Chondrocyte (in vitro differentiated cells): ENCODE measurements around the gene POMC. TPM values are rescaled to one million over a fixed set of nuclear protein-coding genes. Genes with fewer than 3 reads are reported as not detected.

Experiments
- DNase-seq: peaks from one replicate; pipeline ENCODE4 v3.0.0; 2021; ENCODE audit warnings: mixed read lengths, low spot score
- H3K27ac Mint-ChIP-seq: one replicate; pipeline ENCODE4 v1.8.0; 2021; ENCODE audit warnings: mild to moderate bottlenecking, moderate library complexity, mixed read lengths; ENCODE audit not compliant: unreplicated experiment
- H3K27me3 Mint-ChIP-seq: 2 replicates; pipeline ENCODE4 v1.8.0; 2021; ENCODE audit warnings: low read depth, mixed read lengths
- H3K36me3 Mint-ChIP-seq: 2 replicates; pipeline ENCODE4 v1.8.0; 2021; ENCODE audit warnings: low read depth, mixed read lengths
- H3K4me1 Mint-ChIP-seq: 2 replicates; pipeline ENCODE4 v1.8.0; 2021; ENCODE audit warnings: low read depth, mild to moderate bottlenecking, mixed read lengths
- H3K4me3 Mint-ChIP-seq: one replicate; pipeline ENCODE4 v1.8.0; 2021; ENCODE audit warnings: mild to moderate bottlenecking, moderate library complexity, mixed read lengths; ENCODE audit not compliant: unreplicated experiment
- H3K9me3 Mint-ChIP-seq: 2 replicates; pipeline ENCODE4 v1.8.0; 2021; ENCODE audit warnings: low read depth, mixed read lengths
- CTCF ChIP-seq: fragments of 200-600 bp; sonication (generic); IDR thresholded peaks from 2 replicates; pipeline ENCODE4 v1.5.0; 2021; ENCODE audit warnings: antibody characterized with exemption, mild to moderate bottlenecking, moderate library complexity
- total RNA-seq: library from RNA; stranded (reverse); gene quantifications from 3 replicates; pipeline ENCODE4 v1.2.1, GENCODE V29; 2021

Gene POMC
- total RNA-seq, 1 donor from 2014 or later = not detected

- TF ChIP-seq CTCF = no peak
- Mint-ChIP-seq H3K4me3 (no peak overlapping the region), H3K27ac (no peak overlapping the region), H3K27me3 (no peaks in the 10 kb centered on the region), H3K4me1 (peaks cover 7% of the 10 kb centered on the region), H3K36me3 (peaks cover 2% of the 10 kb centered on the region), H3K9me3 (no peaks in the 10 kb centered on the region)
- DNase-seq = peak; percentile 46
These were observed 51.4 kb downstream of the POMC start for GRCh38 chr2:25116956-25117355.

GRCh38 chr2:25115902-25116301 is 52.5 kb downstream of the POMC start:
- no peak for TF ChIP-seq CTCF
- Mint-ChIP-seq H3K4me1 (peaks cover 7% of the 10 kb centered on the region), H3K27me3 (no peaks in the 10 kb centered on the region), H3K4me3 (no peak overlapping the region), H3K9me3 (no peaks in the 10 kb centered on the region), H3K27ac (no peak overlapping the region), H3K36me3 (peaks cover 4% of the 10 kb centered on the region)
- DNase-seq = no peak

- H3K4me3 Mint-ChIP-seq = no peak overlapping the region
- no peak overlapping the region for H3K27ac Mint-ChIP-seq
- TF ChIP-seq CTCF = no peak
- H3K4me1 Mint-ChIP-seq = peaks cover 7% of the 10 kb centered on the region
- peaks cover 4% of the 10 kb centered on the region for H3K36me3 Mint-ChIP-seq
- no peaks in the 10 kb centered on the region for H3K9me3 Mint-ChIP-seq
- H3K27me3 Mint-ChIP-seq = no peaks in the 10 kb centered on the region
- no peak for DNase-seq
These were observed 53.0 kb downstream of the POMC start for GRCh38 chr2:25115249-25115883.

GRCh38 chr2:25112113-25112512 is 56.3 kb downstream of the POMC start:
- H3K27ac Mint-ChIP-seq = no peak overlapping the region
- DNase-seq = peak; percentile 53
- TF ChIP-seq CTCF = no peak
- no peaks in the 10 kb centered on the region for H3K27me3 Mint-ChIP-seq
- H3K9me3 Mint-ChIP-seq = no peaks in the 10 kb centered on the region
- no peak overlapping the region for H3K4me3 Mint-ChIP-seq
- H3K36me3 Mint-ChIP-seq = peaks cover 2% of the 10 kb centered on the region
- H3K4me1 Mint-ChIP-seq = peaks cover 7% of the 10 kb centered on the region

Other genes starting within 250 kb of the POMC start
- gene ADCY3, start 248.3 kb downstream of the POMC start, total RNA-seq = 57.5 to 69.3 TPM (median 62.6 TPM) in 3 replicates
- 3.8 to 4.9 TPM (median 4.0 TPM) in 3 replicates for gene DNAJC27, start 196.6 kb downstream of the POMC start, total RNA-seq
- gene EFR3B, start 126.5 kb downstream of the POMC start, total RNA-seq = 2.1 to 6.1 TPM (median 2.4 TPM) in 3 replicates
- gene DNMT3A, start 173.3 kb upstream of the POMC start, total RNA-seq = 43.9 to 56.7 TPM (median 45.4 TPM) in 3 replicates